GM23248 (cell line): ENCODE data around the gene CD300LG.

Experiments used
- EZH2 ChIP-seq: fragments of 200-600 bp; sonication (generic); IDR thresholded peaks from 2 replicates; pipeline ENCODE4 v1.6.1; 2018; ENCODE audit warnings: antibody characterized with exemption, mild to moderate bottlenecking; ENCODE audit not compliant: insufficient read depth, poor library complexity, severe bottlenecking
- EZH2phosphoT487 ChIP-seq: fragments of 200-600 bp; sonication (generic); IDR thresholded peaks from 2 replicates; pipeline ENCODE4 v1.6.1; 2018; ENCODE audit warnings: antibody characterized with exemption, moderate library complexity, mild to moderate bottlenecking, low read depth; ENCODE audit not compliant: insufficient read depth

DNA sequence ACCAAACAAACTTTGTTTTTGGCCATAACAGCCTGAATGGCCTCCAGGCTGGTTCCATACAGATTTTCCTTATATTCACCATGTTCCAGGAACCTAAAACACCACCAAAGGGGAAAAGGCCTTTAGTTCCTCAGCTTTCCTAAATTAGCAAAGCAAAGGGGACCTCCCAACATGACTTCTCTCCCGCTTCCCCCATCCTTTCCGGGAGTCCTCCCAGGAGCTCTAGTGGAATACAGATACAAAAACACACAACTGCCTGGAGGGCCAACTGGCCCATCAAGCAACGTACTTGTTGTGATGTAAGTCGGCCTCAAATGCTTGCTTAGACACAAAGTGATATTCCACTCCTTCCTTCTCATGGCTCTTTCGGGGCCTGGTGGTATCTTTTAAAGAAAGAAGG, 36.2 kb upstream of the CD300LG start:
- TF ChIP-seq EZH2 (no peak), EZH2phosphoT487 (no peak)
